Keratinocyte (primary cell): Measurements from ENCODE around the gene THSD7B. TPM values are rescaled to one million over a fixed set of nuclear protein-coding genes. Genes with fewer than 3 reads are reported as not detected.

Experiments used
- DNase-seq: peaks from one replicate; pipeline ENCODE4 v3.0.0-alpha.2; 2011; ENCODE audit warnings: low read depth, missing footprints, low spot score
- FAIRE-seq: peaks from 2 replicates; lab custom pipeline; 2011; peaks lifted over from hg19 to GRCh38; lab: Jason Lieb, UNC
- H2AFZ ChIP-seq: 2 replicates; pipeline ENCODE4 v1.6.0; 2012; ENCODE audit warnings: low read length, control low read depth, inconsistent platforms; ENCODE audit not compliant: control insufficient read depth
- H3K27ac ChIP-seq: 2 replicates; pipeline ENCODE4 v1.5.1; 2011; ENCODE audit warnings: low read length; ENCODE audit not compliant: control insufficient read depth, insufficient read depth
- H3K27me3 ChIP-seq: 3 replicates; pipeline ENCODE4 v1.6.0; 2011; ENCODE audit warnings: low read length; ENCODE audit not compliant: control insufficient read depth, insufficient read depth; ENCODE audit errors: extremely low read depth
- H3K36me3 ChIP-seq, 2 experiments: 2 replicates in 1 of 2; 3 replicates in 1 of 2; pipeline ENCODE4 v1.5.1; 2011; ENCODE audit warnings: low read length in 2 of 2, mild to moderate bottlenecking in 1 of 2; ENCODE audit not compliant: control insufficient read depth in 2 of 2, insufficient read depth in 2 of 2; ENCODE audit errors: extremely low read depth in 1 of 2
- H3K4me1 ChIP-seq: 3 replicates; pipeline ENCODE4 v1.5.1; 2011; ENCODE audit warnings: low read length; ENCODE audit not compliant: control insufficient read depth, insufficient read depth; ENCODE audit errors: extremely low read depth
- H3K4me2 ChIP-seq: 3 replicates; pipeline ENCODE4 v1.6.0; 2011; ENCODE audit warnings: low read depth, low read length; ENCODE audit not compliant: control insufficient read depth, insufficient read depth; ENCODE audit errors: extremely low read depth
- H3K4me3 ChIP-seq, 3 experiments: fragments of 200-600 bp in 1 of 3; sonication (generic) in 1 of 3; 2 replicates in 2 of 3; 3 replicates in 1 of 3; pipeline ENCODE4 v1.5.1; 2011 to 2016; ENCODE audit warnings: low read length in 3 of 3, mild to moderate bottlenecking in 3 of 3, control low read depth in 2 of 3, inconsistent platforms in 1 of 3, low read depth in 1 of 3, mixed read lengths in 1 of 3, mixed run types in 1 of 3, moderate library complexity in 1 of 3; ENCODE audit not compliant: control insufficient read depth in 2 of 3, insufficient read depth in 2 of 3; ENCODE audit errors: extremely low read depth in 1 of 3
- H3K79me2 ChIP-seq: 2 replicates; pipeline ENCODE4 v1.6.0; 2012; ENCODE audit warnings: low read length; ENCODE audit not compliant: control insufficient read depth, insufficient read depth
- H3K9ac ChIP-seq: 3 replicates; pipeline ENCODE4 v1.6.0; 2011; ENCODE audit warnings: low read length; ENCODE audit not compliant: control insufficient read depth, insufficient read depth; ENCODE audit errors: extremely low read depth
- H3K9me1 ChIP-seq: 3 replicates; pipeline ENCODE4 v1.6.0; 2011; ENCODE audit warnings: low read length; ENCODE audit not compliant: control insufficient read depth, insufficient read depth; ENCODE audit errors: extremely low read depth
- H3K9me3 ChIP-seq: 2 replicates; pipeline ENCODE4 v1.5.1; 2012; ENCODE audit warnings: low read depth, low read length; ENCODE audit not compliant: control insufficient read depth
- H4K20me1 ChIP-seq: 3 replicates; pipeline ENCODE4 v1.6.0; 2011; ENCODE audit warnings: low read length; ENCODE audit not compliant: control insufficient read depth, insufficient read depth; ENCODE audit errors: extremely low read depth
- CTCF ChIP-seq, 3 experiments: IDR thresholded peaks in 1 of 3; conservative IDR thresholded peaks in 1 of 3; optimal IDR thresholded peaks in 1 of 3; 2 replicates in 2 of 3; 3 replicates in 1 of 3; pipeline versions ENCODE3 to v1.5.1; 2011; ENCODE audit warnings: low read length in 3 of 3, mild to moderate bottlenecking in 3 of 3, moderate library complexity in 2 of 3, control low read depth in 1 of 3, inconsistent platforms in 1 of 3; ENCODE audit not compliant: insufficient read depth in 2 of 3; ENCODE audit errors: extremely low read depth in 1 of 3
- EZH2 ChIP-seq: IDR thresholded peaks from one replicate; pipeline ENCODE4 v1.6.1; 2012; ENCODE audit warnings: inconsistent platforms, mild to moderate bottlenecking, low read length, moderate library complexity
- dilution Hi-C: fragments of 300-500 bp; cut with MboI; formaldehyde crosslinking; loops from one replicate; pipeline ENCODE4 v1.7.0; 2020; ENCODE audit warnings: low sequenced_read_pairs; ENCODE audit not compliant: extremely low pct_ligation_motif_present
- polyA plus RNA-seq, 5 experiments: library from polyadenylated mRNA; depleted of rRNA in 3 of 5; stranded (reverse) in 3 of 5; stranded (forward) in 1 of 5; unstranded in 1 of 5; fragments of >200 nt; gene quantifications; 1 replicate in 1 of 5; 2 replicates in 3 of 5; 3 replicates in 1 of 5; pipeline versions ENCODE4 v1.2.1 to v1.2.3, GENCODE V29; 2011 to 2012; ENCODE audit warnings: missing spikeins in 2 of 5, low read depth in 1 of 5, low replicate concordance in 1 of 5

The THSD7B gene
- polyA plus RNA-seq, 1 donor (not counting 4 experiments of a cell fraction or from before 2014, with no cell fraction given), result 0.04 TPM

- FAIRE-seq (no peak), DNase-seq (no peak)
- no peak overlapping the region for H3K9ac ChIP-seq
- no peaks in the 10 kb centered on the region for H3K27me3 ChIP-seq
- H3K4me3 ChIP-seq, result no peak overlapping the region
- H3K4me2 ChIP-seq, result no peak overlapping the region
- dilution Hi-C loops, result no loop called here
- H3K9me3 ChIP-seq, result no peaks in the 10 kb centered on the region
- H4K20me1 ChIP-seq, result no peaks in the 10 kb centered on the region
- H3K36me3 ChIP-seq, result no peaks in the 10 kb centered on the region
- H3K9me1 ChIP-seq, result no peaks in the 10 kb centered on the region
- H3K27ac ChIP-seq, result no peak overlapping the region
- no peaks in the 10 kb centered on the region for H3K79me2 ChIP-seq
- H2AFZ ChIP-seq, result no peak overlapping the region
- TF ChIP-seq CTCF (optimal IDR thresholded peaks at IDR 0.05 in 1 of 3, IDR thresholded peaks at IDR 0.05 in 1 of 3, conservative IDR thresholded peaks at IDR 0.05 in 1 of 3; ENCODE audit: extremely low read depth in 1 of 3, insufficient read depth in 2 of 3, low read length in 3 of 3), result no peak
- TF ChIP-seq EZH2, result no peak
- no peaks in the 10 kb centered on the region for H3K4me1 ChIP-seq
Measured at GRCh38 chr2:137658433-137658832, 893.1 kb downstream of the THSD7B start.

- FAIRE-seq (peak; percentile 52), DNase-seq (peak; percentile 0)
- TF ChIP-seq EZH2 (no peak), CTCF (optimal IDR thresholded peaks at IDR 0.05 in 1 of 3, IDR thresholded peaks at IDR 0.05 in 1 of 3, conservative IDR thresholded peaks at IDR 0.05 in 1 of 3; ENCODE audit: extremely low read depth in 1 of 3, insufficient read depth in 2 of 3, low read length in 3 of 3) (peak; percentile 32 to 59 (median 34))
- Histone ChIP-seq H2AFZ (no peak overlapping the region), H3K9ac (no peak overlapping the region), H3K9me3 (no peaks in the 10 kb centered on the region), H3K79me2 (no peaks in the 10 kb centered on the region), H3K9me1 (no peaks in the 10 kb centered on the region), H3K27me3 (no peaks in the 10 kb centered on the region), H4K20me1 (no peaks in the 10 kb centered on the region), H3K27ac (no peak overlapping the region), H3K4me1 (no peaks in the 10 kb centered on the region), H3K4me3 (no peak overlapping the region), H3K36me3 (no peaks in the 10 kb centered on the region), H3K4me2 (no peak overlapping the region)
- dilution Hi-C loops, result no loop called here
Measured at GRCh38 chr2:137659616-137660015, 894.3 kb downstream of the THSD7B start.
